ENCODE measurements around the gene SLC25A48. TPM values are rescaled to one million over a fixed set of nuclear protein-coding genes. Genes with fewer than 3 reads are reported as not detected.

SLC25A48 gene
- polyA plus RNA-seq, 3 donors from 2014 or later = not detected

DNA sequence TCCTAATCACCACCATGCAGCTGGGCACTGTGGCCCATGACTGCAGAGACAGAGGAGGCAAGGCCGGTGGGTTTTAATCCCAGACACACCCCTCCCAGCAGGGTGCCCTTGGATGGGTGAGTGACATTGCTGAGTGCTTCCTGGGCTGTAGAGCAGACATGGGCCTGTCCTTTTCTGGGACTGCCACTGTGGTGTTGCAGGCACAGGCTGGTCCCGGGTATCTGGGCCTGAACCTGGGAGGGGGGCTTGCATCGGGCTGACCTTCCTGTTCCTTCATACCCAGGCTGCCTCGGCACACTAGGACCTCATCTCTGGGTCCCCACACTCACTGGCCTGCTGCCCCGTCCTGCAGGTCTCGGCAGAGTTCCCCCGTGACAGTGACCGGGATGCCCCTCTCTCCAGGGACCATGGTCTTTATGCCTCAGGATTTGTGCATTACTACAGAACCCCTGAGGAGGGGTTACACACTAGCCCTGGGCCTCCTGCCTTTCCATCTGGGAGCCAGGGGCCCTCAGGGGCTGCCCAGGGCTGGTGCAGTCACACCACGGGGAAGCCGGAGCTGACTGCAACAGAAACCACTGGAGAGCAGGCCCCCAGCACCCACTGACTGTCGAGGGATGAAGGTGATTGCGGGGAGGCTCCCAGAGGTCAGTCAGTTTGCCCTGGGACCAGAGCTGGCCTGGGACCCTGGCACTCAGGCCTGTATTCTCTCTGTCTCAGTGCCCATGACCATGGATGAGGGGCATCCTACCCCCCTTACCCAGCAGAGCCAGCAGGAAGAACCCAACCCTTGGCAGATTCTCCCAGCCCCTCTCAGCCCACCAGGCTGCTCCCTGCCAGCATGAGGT, 8.9 kb upstream of the SLC25A48 start:
- H3K4me3 Mint-ChIP-seq = no peak overlapping the region
- peaks cover 2 to 7% (median 5%) of the 10 kb centered on the region in 3 donors for H3K27me3 Mint-ChIP-seq (ENCODE audit: low read depth in 3 of 3)
- H3K9me3 Mint-ChIP-seq = peaks cover 0 to under 1% (median 0%) of the 10 kb centered on the region in 6 donors
- no peaks in the 10 kb centered on the region for H3K36me3 Mint-ChIP-seq
- H3K27ac Mint-ChIP-seq = no peak overlapping the region
- no peak for DNase-seq
- no peaks in the 10 kb centered on the region for H3K4me1 Mint-ChIP-seq

DNA sequence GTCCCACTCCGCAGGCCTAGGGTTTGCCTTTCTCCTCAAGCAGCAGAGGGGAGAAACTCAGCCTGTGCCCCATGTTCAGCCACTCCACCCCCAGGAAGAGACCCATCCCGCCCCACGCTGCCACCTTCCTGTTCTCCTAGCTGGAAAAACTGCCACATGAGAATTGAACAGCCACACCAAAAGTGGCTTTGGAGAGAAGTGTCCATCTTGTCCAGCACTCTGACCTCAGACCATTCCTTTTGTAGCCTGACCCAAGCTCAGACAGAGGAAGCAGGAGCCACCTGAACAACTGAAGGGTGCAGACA, 8.3 kb upstream of the SLC25A48 start:
- no peak for DNase-seq
- Mint-ChIP-seq H3K4me3 (no peak overlapping the region), H3K9me3 (peaks cover 0 to 2% (median 0%) of the 10 kb centered on the region in 6 donors), H3K36me3 (no peaks in the 10 kb centered on the region), H3K27me3 (ENCODE audit: low read depth in 3 of 3) (peaks cover 6 to 7% (median 6%) of the 10 kb centered on the region in 3 donors), H3K27ac (no peak overlapping the region), H3K4me1 (no peaks in the 10 kb centered on the region)

DNA sequence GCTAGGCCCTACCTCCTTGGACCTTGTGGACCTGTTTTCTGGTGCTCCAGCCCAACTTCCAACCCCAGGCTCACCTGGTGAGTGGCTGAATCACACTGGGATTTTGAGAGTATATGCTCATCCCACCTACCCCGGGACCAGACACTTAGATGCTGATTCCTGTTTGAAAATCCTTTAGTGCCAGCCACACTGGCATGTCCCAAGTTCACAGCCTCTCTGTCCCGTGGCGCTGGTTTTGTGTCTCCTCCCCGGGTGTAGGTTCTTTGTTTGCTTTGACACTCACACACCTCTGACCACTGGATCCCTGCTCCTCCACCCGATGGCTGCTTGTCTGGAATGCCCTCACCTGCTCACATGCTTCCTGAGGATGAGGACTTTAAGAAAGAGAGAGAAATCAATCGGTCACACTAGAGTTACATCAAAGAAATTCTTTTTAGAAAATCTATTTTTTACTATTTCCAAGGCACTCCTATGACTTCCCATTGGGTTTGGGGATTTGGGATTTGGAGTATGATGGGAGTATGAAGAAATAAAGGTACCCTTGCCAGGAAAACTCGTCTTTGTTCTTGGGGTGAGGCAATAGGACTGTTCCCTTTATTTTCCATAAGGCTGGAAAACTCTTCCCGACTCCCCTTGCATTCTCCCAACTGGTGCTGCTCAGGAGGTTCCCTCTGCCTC, 7.3 kb upstream of the SLC25A48 start:
- DNase-seq = no peak
- Mint-ChIP-seq H3K4me1 (no peaks in the 10 kb centered on the region), H3K27me3 (ENCODE audit: low read depth in 3 of 3) (peaks cover 6 to 10% (median 8%) of the 10 kb centered on the region in 3 donors), H3K27ac (no peak overlapping the region), H3K36me3 (no peaks in the 10 kb centered on the region), H3K9me3 (peaks cover 0 to 2% (median 0%) of the 10 kb centered on the region in 6 donors), H3K4me3 (no peak overlapping the region)

DNA sequence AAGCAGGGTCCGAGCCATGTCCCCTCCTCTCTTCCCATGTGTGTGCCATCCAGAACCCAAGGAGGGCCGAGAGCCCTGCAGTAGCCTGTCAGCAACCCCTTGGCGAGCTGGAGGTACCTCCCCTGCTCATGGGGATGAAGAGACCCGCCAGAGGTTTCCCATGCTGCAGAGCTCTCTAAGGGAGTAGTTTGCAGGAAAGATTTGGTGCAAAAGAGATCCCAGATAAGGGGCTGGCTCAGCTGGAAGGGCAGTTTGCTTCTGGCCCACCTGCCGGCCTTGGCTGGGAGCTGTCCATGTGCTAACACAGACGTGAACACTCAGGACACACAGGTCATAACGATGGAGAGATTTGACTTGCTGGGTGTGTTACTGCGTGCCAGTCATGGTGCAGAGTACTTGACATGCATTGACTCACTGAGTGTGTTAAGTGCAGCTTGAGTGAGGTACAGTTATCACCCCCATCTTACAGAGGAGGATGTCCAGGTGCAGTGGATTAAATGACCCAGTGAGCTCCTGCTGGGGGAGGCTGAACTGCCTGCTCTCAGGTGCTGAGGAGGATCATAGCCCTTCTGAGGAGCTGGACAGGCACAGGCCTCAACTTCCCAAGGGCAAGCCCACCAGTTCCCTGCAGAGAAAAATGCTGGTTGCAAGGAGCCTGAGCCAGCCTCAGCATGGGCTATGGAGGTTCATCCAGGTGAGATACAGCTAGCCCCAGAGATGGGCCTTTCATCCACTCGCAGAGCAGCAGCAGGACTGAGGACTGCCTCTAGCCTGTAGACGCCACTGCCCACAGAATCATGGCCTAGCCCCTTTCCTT, 6.3 kb upstream of the SLC25A48 start:
- Mint-ChIP-seq H3K4me1 (no peaks in the 10 kb centered on the region), H3K27ac (no peak overlapping the region), H3K36me3 (no peaks in the 10 kb centered on the region), H3K4me3 (no peak overlapping the region), H3K27me3 (ENCODE audit: low read depth in 3 of 3) (peaks cover 4 to 10% (median 8%) of the 10 kb centered on the region in 3 donors), H3K9me3 (peaks cover 0 to 2% (median 0%) of the 10 kb centered on the region in 6 donors)
- no peak for DNase-seq

DNA sequence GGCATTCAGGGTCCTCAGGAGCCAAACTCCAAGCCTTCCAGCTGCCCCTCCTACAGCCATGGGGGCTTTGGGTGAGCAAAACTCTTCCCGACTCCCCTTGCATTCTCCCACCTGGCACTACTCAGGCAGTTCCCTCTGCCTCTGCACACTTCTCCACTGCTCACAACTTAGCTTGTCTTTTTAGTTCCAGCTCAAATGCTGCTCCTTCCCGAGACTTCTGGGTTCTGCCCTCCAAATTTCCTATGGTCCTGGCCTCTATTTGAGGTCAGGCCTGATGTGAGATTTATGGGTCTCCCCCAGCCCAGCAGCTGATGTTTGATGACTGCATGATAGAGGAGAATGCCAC, 5.7 kb upstream of the SLC25A48 start:
- H3K4me1 Mint-ChIP-seq = no peaks in the 10 kb centered on the region

DNA sequence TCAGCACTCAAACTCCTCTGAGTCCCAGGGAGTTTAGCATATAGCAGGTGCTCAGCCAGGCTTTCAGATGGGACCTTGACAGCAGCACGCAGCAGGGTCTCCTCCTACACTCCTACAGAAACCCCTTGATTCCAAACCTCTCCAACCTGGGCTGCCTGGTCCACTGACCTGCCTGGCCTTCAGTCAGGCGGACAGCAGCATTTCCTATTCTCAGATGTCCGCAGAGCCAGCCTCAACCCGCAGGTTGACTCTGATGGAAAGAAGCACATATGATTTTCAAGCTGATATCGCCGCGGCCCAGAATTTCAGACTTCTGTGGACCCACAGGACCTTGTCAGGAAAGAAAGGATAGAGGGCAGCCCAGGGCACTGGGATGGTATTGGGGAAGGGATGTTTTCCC, 5.3 kb upstream of the SLC25A48 start:
- Mint-ChIP-seq H3K9me3 (peaks cover 0 to 2% (median 0%) of the 10 kb centered on the region in 6 donors), H3K4me3 (no peak overlapping the region), H3K36me3 (no peaks in the 10 kb centered on the region), H3K4me1 (peaks cover 0 to 1% of the 10 kb centered on the region in 2 donors), H3K27ac (no peak overlapping the region), H3K27me3 (ENCODE audit: low read depth in 3 of 3) (peaks cover 6 to 13% (median 13%) of the 10 kb centered on the region in 3 donors)
- DNase-seq = no peak

More for the DNA sequence above, 5.7 kb upstream of the SLC25A48 start:
- no peak for DNase-seq
- H3K9me3 Mint-ChIP-seq = peaks cover 0 to 2% (median 0%) of the 10 kb centered on the region in 6 donors
- H3K27me3 Mint-ChIP-seq (ENCODE audit: low read depth in 3 of 3) = peaks cover 4 to 10% (median 10%) of the 10 kb centered on the region in 3 donors
- no peak overlapping the region for H3K27ac Mint-ChIP-seq
- no peaks in the 10 kb centered on the region for H3K36me3 Mint-ChIP-seq
- H3K4me3 Mint-ChIP-seq = no peak overlapping the region

DNA sequence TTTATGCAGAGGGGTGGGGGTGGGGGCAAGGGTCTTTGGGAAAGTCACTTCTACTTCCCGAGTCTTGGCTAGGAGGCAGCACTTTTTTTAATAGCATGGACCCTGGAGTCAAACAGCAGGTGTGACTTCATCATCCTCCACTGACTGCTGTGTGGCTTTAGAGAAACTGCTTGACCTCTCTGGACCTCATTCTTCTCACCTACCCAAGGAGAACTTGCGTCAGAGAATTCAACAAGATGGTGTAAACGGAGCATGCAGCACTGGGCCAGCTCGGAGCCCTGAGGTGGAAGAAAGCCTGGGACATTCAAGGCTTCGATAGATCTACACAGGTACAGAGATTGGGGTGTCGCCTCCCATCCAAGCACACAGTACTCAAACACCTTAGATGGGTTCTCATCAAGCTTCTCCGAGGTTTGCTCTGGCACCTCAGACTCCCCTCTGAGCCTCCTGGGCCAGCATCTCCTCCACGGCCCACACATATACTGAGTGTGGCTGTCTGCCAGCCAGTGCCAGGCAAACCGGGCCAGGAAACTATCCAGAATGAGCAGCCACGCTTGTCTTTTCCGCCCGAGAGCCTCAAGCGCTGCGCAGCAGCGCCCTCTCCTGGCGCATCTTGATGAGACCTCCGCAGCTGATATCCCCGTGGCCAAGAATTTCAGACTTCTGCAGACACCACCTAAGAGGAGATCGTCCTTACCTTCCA, 4.6 kb upstream of the SLC25A48 start:
- no peak overlapping the region for H3K4me3 Mint-ChIP-seq
- no peaks in the 10 kb centered on the region for H3K36me3 Mint-ChIP-seq
- peaks cover 0 to 3% of the 10 kb centered on the region in 2 donors for H3K4me1 Mint-ChIP-seq
- peaks cover 7 to 14% (median 13%) of the 10 kb centered on the region in 3 donors for H3K27me3 Mint-ChIP-seq (ENCODE audit: low read depth in 3 of 3)
- H3K9me3 Mint-ChIP-seq = peaks cover 0 to 2% (median 0%) of the 10 kb centered on the region in 6 donors
- DNase-seq = no peak
- no peak overlapping the region for H3K27ac Mint-ChIP-seq

DNA sequence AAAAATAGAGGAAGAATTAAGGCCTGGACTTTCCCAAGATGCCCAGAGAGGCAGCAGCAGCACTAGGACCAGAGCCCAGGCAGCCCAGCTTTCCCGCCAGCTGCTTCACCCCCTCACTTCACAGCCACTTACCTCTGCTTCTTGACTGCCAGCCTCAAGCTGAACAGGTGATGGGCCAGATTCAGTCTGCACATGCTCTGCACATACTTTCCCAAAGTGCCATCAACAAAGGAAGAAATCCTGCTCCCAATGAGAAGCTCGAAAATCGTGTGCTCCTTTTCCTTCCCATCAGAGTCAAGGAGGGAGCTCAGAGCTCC, 4.1 kb upstream of the SLC25A48 start:
- H3K4me3 Mint-ChIP-seq = no peak overlapping the region
- no peak for DNase-seq
- H3K27ac Mint-ChIP-seq = no peak overlapping the region
- peaks cover 0 to 2% (median 0%) of the 10 kb centered on the region in 6 donors for H3K9me3 Mint-ChIP-seq
- H3K4me1 Mint-ChIP-seq = peaks cover 0 to 3% of the 10 kb centered on the region in 2 donors
- peaks cover 7 to 13% (median 12%) of the 10 kb centered on the region in 3 donors for H3K27me3 Mint-ChIP-seq (ENCODE audit: low read depth in 3 of 3)
- H3K36me3 Mint-ChIP-seq = no peaks in the 10 kb centered on the region

DNA sequence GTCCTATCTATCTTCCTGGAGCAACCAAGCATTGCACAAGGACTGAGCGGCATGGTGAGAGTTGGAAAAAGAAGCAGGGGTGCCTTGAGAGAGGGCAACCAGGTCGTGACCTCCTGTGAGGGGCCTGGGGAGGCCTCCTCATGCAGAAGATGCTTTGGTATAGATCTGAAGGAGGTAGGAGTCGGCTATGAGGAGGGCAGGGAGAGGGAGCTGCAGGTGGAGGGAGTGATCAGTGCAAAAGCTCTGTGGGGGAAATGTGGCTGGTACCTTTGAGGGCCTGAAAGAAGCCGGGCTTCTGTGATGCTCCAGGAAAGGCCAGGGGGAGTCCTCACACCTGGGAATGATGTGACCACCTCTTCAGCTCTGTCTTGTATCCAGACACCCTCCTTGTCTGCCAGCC, 3.6 kb upstream of the SLC25A48 start:
- peaks cover 0 to 3% of the 10 kb centered on the region in 2 donors for H3K4me1 Mint-ChIP-seq
- no peak overlapping the region for H3K4me3 Mint-ChIP-seq
- DNase-seq = no peak
- H3K27me3 Mint-ChIP-seq (ENCODE audit: low read depth in 3 of 3) = peaks cover 7 to 13% (median 12%) of the 10 kb centered on the region in 3 donors
- no peaks in the 10 kb centered on the region for H3K36me3 Mint-ChIP-seq
- no peak overlapping the region for H3K27ac Mint-ChIP-seq
- peaks cover 0 to 2% (median 0%) of the 10 kb centered on the region in 6 donors for H3K9me3 Mint-ChIP-seq

DNA sequence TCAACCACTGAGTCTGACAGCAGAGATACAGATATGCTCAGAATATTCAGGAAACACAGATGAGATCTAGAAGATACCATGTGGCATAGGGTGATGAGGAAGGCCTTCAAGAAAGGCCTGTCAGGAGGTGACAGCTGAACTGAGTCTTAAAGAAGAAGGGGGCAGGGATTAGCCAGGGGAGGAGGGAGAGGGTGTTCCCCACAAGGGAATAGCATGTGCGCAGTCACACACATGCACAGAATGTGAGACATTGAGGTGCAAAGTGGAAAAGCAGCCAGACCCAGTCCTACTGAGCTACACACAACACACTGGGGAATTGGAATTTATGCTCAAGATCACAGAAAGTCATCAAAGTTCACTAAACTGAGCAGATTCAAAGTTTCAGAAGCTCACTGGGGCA, 3.0 kb upstream of the SLC25A48 start:
- peaks cover 8 to 13% (median 12%) of the 10 kb centered on the region in 3 donors for H3K27me3 Mint-ChIP-seq (ENCODE audit: low read depth in 3 of 3)
- H3K4me1 Mint-ChIP-seq = peaks cover 0 to 3% of the 10 kb centered on the region in 2 donors
- peaks cover 0 to 2% (median 0%) of the 10 kb centered on the region in 6 donors for H3K9me3 Mint-ChIP-seq
- DNase-seq = no peak
- no peak overlapping the region for H3K4me3 Mint-ChIP-seq
- no peaks in the 10 kb centered on the region for H3K36me3 Mint-ChIP-seq
- no peak overlapping the region for H3K27ac Mint-ChIP-seq

DNA sequence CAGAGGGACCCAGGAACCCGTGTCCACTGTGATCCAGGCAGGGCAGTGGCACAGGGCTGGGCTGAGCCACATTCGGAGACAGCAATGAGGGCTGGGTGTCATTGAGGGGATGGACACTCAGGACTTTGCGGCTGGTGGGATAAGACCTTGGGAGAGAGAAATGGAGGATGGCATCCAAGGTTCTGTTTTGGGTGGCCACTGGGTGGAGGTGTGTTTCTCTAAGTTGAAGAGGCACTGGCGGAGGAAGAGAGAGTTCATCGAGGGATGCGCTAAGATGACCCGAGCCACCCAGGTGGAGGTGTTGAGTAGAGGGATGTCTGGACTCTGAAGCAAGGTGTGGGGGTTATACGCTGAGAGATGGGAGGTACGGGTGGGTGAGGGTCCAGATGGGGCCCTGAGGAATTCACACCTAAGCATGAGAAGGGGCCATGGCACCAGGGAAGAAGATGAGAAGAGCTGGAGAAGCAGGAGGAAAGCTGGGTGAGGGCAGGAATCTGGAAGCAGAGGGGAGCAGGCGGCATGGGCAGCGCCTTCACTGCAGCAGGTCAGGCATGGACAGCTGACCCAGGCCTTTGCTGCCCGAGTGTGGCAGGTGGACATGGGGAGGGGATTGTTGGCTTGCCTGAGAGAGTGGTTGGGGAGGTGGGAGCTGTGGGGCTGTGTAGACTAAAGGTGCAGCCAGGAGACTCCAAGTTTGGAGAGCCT, 2.5 kb upstream of the SLC25A48 start:
- peaks cover 0 to 2% (median 0%) of the 10 kb centered on the region in 6 donors for H3K9me3 Mint-ChIP-seq
- H3K4me3 Mint-ChIP-seq = no peak overlapping the region
- H3K27ac Mint-ChIP-seq = no peak overlapping the region
- no peak for DNase-seq
- peaks cover 10 to 12% (median 12%) of the 10 kb centered on the region in 3 donors for H3K27me3 Mint-ChIP-seq (ENCODE audit: low read depth in 3 of 3)
- H3K4me1 Mint-ChIP-seq = peaks cover 0 to 3% of the 10 kb centered on the region in 2 donors
- no peaks in the 10 kb centered on the region for H3K36me3 Mint-ChIP-seq

DNA sequence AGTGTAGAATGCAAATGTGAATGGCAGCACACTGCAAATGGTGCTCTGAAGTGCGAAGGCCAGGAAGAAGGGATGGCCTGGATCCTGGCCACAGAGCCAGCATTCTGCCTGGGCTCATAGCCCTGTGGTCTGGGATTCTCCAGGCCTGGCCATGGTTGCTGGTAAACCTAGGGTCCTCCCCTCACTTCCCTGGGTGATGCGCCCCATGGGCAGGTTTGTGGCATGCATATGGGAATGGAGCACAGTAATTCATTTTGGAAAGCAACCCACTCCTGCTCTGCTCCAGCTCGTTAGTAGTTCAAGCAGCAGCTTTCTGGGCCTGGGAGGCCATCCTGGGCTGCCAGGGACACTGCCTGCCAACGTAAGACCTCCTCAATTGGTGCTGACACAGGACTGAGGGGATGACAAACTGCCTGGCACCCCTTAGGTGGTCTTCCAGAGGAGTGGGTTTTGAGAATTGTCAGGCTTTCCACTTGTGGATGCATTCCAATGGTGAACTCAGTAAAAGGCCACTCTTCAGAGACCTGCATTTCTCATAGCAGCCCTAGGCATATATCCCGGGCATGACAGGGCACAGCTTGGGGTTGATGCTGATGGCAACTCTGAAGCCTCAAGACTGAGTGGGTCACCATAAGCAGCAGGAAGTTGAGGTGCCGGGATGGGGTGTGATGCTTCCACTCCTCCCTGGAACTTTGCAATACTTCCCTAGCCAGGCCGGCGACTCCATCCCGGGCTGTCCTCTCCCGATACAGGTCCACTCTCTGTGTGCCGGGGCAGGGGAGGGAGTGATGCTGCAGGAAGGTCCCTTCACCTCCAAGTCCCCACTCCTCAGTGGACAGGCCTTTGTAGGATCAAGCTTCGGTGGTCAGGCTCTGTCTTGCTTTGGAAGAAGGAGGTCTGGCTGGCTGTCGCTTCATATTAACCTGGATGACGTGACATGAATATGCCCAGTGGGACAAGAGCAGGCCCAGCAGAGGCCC, 1.2 kb upstream of the SLC25A48 start:
- Mint-ChIP-seq H3K4me3 (no peak overlapping the region), H3K27ac (no peak overlapping the region), H3K27me3 (ENCODE audit: low read depth in 3 of 3) (peaks cover 10 to 17% (median 10%) of the 10 kb centered on the region in 3 donors), H3K36me3 (no peaks in the 10 kb centered on the region), H3K9me3 (peaks cover 0 to 2% (median 0%) of the 10 kb centered on the region in 6 donors), H3K4me1 (peaks cover 0 to 3% of the 10 kb centered on the region in 2 donors)
- DNase-seq = no peak

Measured in immature natural killer cell (primary cell).